ENCODE results near the gene TMED1.

TMED1 gene

DNA sequence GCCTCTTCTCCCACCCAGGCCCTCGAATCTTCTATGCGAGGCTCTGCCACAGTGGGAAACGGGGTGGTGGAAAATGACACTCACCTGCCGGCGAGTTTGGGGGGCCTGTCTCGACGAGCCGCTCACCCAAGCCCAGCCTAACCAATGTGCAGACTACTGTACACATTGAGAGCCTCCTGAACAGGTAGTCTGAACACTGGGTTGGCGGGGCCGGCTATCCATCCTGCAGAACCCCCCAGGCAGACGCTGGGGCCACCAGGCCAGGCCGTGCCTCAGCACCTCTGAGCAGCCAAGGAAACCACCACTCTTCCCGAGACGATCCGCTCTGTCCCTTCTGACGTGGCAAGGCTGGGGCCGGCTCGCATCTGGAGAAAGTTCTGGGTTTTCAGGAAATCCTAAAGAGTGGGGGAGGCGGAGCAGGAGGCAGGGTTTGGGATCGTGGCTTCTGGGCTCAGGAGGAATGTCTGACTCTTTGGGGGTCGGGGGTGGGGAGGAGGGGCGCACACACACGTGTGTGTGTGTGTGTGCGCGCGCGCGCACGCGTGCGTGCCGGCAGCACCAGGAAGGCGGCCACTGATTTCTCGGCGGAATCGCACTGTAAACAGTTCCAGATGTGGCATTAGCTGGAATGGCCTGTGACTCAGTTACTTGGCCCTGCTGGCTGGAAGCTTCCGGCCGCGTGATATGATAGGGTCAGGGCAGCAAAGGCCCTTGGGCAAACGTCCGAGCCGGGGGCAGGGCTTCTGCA lies 18.5 kb downstream of the TMED1 start:
- no peak overlapping the region for H3K4me3 ChIP-seq (replicated peaks; ENCODE audit: insufficient read depth, low read length)
- no peak for DNase-seq (ENCODE audit: low read depth in 1 of 2, low spot score in 1 of 2)
- H3K27ac ChIP-seq (replicated peaks): no peak overlapping the region
- no peaks in the 10 kb centered on the region for H3K27me3 ChIP-seq (ENCODE audit: insufficient read depth, poor library complexity, severe bottlenecking)
- no peak for TF ChIP-seq GABPA (IDR thresholded peaks at IDR 0.05; ENCODE audit: low read depth)
- no peak for TF ChIP-seq POLR2AphosphoS5 (IDR thresholded peaks at IDR 0.05; ENCODE audit: low read depth)
- TF ChIP-seq, protein P1, sequence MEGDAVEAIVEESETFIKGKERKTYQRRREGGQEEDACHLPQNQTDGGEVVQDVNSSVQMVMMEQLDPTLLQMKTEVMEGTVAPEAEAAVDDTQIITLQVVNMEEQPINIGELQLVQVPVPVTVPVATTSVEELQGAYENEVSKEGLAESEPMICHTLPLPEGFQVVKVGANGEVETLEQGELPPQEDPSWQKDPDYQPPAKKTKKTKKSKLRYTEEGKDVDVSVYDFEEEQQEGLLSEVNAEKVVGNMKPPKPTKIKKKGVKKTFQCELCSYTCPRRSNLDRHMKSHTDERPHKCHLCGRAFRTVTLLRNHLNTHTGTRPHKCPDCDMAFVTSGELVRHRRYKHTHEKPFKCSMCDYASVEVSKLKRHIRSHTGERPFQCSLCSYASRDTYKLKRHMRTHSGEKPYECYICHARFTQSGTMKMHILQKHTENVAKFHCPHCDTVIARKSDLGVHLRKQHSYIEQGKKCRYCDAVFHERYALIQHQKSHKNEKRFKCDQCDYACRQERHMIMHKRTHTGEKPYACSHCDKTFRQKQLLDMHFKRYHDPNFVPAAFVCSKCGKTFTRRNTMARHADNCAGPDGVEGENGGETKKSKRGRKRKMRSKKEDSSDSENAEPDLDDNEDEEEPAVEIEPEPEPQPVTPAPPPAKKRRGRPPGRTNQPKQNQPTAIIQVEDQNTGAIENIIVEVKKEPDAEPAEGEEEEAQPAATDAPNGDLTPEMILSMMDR (IDR thresholded peaks at IDR 0.05; ENCODE audit: insufficient read depth, low read length): no peak
- TF ChIP-seq, protein P2, sequence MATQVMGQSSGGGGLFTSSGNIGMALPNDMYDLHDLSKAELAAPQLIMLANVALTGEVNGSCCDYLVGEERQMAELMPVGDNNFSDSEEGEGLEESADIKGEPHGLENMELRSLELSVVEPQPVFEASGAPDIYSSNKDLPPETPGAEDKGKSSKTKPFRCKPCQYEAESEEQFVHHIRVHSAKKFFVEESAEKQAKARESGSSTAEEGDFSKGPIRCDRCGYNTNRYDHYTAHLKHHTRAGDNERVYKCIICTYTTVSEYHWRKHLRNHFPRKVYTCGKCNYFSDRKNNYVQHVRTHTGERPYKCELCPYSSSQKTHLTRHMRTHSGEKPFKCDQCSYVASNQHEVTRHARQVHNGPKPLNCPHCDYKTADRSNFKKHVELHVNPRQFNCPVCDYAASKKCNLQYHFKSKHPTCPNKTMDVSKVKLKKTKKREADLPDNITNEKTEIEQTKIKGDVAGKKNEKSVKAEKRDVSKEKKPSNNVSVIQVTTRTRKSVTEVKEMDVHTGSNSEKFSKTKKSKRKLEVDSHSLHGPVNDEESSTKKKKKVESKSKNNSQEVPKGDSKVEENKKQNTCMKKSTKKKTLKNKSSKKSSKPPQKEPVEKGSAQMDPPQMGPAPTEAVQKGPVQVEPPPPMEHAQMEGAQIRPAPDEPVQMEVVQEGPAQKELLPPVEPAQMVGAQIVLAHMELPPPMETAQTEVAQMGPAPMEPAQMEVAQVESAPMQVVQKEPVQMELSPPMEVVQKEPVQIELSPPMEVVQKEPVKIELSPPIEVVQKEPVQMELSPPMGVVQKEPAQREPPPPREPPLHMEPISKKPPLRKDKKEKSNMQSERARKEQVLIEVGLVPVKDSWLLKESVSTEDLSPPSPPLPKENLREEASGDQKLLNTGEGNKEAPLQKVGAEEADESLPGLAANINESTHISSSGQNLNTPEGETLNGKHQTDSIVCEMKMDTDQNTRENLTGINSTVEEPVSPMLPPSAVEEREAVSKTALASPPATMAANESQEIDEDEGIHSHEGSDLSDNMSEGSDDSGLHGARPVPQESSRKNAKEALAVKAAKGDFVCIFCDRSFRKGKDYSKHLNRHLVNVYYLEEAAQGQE (IDR thresholded peaks at IDR 0.05; ENCODE audit: insufficient replicate concordance, low read depth): no peak
- TF ChIP-seq SPI1 (IDR thresholded peaks at IDR 0.05; ENCODE audit: borderline replicate concordance, low read depth): no peak

DNA sequence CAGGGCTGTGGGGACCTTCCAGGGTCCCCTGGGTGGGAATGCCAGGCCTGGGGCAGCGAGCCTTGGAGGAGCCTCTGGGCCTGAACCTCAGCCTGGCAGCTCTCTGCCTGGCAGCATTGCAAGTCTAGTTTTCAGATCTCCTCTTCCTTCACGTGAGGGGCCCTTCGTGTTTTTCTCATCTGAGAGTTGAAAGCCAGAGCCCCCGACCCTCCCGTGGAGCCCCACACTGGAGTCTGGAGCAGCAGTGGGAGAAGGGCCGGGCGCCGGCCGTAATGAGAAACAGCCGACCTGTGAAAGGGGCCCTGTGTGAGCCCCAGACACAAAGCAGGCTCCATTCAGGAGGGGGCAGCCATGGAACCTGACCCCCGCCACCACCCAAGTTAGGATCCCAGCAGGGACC lies 19.3 kb downstream of the TMED1 start:
- Histone ChIP-seq H3K4me3 (replicated peaks; ENCODE audit: insufficient read depth, low read length) (no peak overlapping the region), H3K27ac (replicated peaks) (no peak overlapping the region), H3K27me3 (ENCODE audit: insufficient read depth, poor library complexity, severe bottlenecking) (no peaks in the 10 kb centered on the region)
- DNase-seq (ENCODE audit: low read depth in 1 of 2, low spot score in 1 of 2): no peak
- no peak for TF ChIP-seq GABPA (IDR thresholded peaks at IDR 0.05; ENCODE audit: low read depth)
- TF ChIP-seq, protein P1 (IDR thresholded peaks at IDR 0.05; ENCODE audit: insufficient read depth, low read length): no peak
- TF ChIP-seq SPI1 (IDR thresholded peaks at IDR 0.05; ENCODE audit: borderline replicate concordance, low read depth): no peak
- TF ChIP-seq, protein P2 (IDR thresholded peaks at IDR 0.05; ENCODE audit: insufficient replicate concordance, low read depth): no peak
- TF ChIP-seq POLR2AphosphoS5 (IDR thresholded peaks at IDR 0.05; ENCODE audit: low read depth): no peak

DNA sequence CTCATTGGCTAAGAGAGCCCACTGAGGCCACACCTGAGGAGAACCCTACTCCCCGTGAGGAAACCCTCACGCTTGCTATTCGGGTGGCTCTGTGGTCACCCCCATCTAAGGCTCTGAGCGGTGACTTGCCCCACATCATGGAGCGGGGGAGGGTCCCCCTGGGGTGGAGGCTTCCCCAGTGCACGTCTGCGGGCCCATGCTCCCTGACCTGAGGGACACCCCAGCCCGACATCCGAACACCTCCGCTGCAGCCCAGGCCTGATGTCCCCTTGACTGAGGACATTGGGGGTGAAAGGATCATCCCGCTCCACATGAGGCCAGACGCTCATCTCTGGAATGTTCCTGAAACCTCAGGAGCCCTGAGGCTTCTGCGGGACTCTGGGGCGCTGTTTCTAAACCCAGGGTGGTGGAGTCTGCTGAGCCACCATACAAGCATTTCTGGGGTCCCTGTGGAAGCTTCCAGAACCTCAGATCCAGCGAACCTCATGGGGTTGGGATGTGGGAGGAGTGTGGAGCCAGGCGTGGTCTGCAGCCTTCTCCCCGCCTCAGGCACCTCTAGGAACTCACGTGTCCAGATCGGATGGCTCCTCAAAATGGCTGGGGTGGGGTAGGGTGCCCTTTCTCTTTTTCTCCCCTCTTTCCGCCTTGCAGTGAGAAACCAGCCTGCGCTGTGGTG lies 19.9 kb downstream of the TMED1 start:
- peak overlapping the region; percentile 89 for H3K27ac ChIP-seq (replicated peaks)
- H3K27me3 ChIP-seq (ENCODE audit: insufficient read depth, poor library complexity, severe bottlenecking): no peaks in the 10 kb centered on the region
- DNase-seq (ENCODE audit: low read depth in 1 of 2, low spot score in 1 of 2): no peak
- no peak overlapping the region for H3K4me3 ChIP-seq (replicated peaks; ENCODE audit: insufficient read depth, low read length)
- TF ChIP-seq POLR2AphosphoS5 (IDR thresholded peaks at IDR 0.05; ENCODE audit: low read depth) (no peak), SPI1 (IDR thresholded peaks at IDR 0.05; ENCODE audit: borderline replicate concordance, low read depth) (no peak), GABPA (IDR thresholded peaks at IDR 0.05; ENCODE audit: low read depth) (no peak)

DNA sequence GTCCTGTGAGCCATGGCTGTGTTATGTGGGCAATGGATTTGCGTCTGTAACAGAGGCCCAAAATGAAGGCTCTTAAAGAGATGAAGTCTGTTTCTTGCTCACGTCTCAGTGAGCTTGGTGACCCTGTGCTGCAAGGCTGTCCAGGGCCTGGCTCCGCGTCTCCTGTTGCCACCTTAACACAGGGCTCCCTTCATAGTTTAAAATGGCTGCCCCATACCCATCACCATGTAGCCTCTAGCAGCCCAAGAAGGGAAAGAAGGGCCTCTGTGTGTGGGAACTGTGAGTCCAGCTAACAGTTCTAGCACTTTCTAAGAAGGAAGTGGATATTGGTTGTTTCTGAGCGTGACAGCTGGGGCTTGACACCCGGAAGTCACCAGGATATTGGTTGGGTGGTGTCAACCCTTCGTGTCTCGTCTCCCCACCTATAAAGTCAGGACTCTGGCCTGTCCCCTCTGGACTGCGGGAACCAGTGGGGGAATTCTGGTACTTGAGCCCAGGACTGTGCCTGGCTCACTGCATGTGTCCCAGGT lies 20.9 kb downstream of the TMED1 start:
- peak overlapping the region; percentile 89 for H3K27ac ChIP-seq (replicated peaks)
- H3K4me3 ChIP-seq (replicated peaks; ENCODE audit: insufficient read depth, low read length): no peak overlapping the region
- no peak for DNase-seq (ENCODE audit: low read depth in 1 of 2, low spot score in 1 of 2)
- TF ChIP-seq, protein P1 (IDR thresholded peaks at IDR 0.05; ENCODE audit: insufficient read depth, low read length): no peak
- TF ChIP-seq POLR2AphosphoS5 (IDR thresholded peaks at IDR 0.05; ENCODE audit: low read depth): no peak
- TF ChIP-seq, protein P2 (IDR thresholded peaks at IDR 0.05; ENCODE audit: insufficient replicate concordance, low read depth): no peak
- no peak for TF ChIP-seq GABPA (IDR thresholded peaks at IDR 0.05; ENCODE audit: low read depth)
- no peak for TF ChIP-seq SPI1 (IDR thresholded peaks at IDR 0.05; ENCODE audit: borderline replicate concordance, low read depth)
- H3K27me3 ChIP-seq (ENCODE audit: insufficient read depth, poor library complexity, severe bottlenecking): no peaks in the 10 kb centered on the region

Measured in HL-60 (cell line).